GM19397 (cell line): ENCODE measurements around the gene KRTAP10-12.

Source experiments
- ATAC-seq: cut with Tn5 transposase; IDR thresholded peaks from one replicate; pipeline ENCODE4 v1.9.1; 2021; ENCODE audit warnings: mild to moderate bottlenecking, moderate library complexity; ENCODE audit not compliant: unreplicated experiment

Gene KRTAP10-12

DNA sequence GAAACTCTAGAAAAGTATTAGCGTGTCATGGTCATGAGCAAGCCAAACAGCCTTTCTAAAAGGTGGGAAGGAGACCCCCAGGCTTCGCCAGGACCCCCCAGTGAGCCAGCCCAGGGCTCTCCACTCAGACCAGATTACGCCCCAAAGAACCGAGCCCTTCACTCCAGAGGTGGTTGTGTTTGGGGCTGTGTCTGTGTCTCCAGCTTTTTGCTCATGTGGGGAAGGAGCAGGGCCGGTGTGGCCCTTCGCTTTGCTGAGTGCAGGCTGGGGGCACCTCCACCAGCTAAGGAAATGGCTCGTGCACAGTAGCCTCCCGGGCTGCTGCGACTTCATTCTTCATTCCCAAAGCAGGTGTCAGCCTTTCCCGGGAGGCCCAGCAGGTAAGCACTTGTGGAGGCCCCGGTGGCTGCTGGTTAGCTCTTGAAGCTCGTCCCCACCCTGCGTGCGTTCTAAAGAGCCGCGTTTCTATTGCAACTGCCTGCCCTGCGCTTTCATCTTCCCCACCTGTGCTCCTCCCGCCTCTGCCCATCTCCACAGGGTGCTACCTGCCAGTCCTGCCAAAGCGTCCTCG lies 13.9 kb downstream of the KRTAP10-12 start:
- no peak for ATAC-seq

DNA sequence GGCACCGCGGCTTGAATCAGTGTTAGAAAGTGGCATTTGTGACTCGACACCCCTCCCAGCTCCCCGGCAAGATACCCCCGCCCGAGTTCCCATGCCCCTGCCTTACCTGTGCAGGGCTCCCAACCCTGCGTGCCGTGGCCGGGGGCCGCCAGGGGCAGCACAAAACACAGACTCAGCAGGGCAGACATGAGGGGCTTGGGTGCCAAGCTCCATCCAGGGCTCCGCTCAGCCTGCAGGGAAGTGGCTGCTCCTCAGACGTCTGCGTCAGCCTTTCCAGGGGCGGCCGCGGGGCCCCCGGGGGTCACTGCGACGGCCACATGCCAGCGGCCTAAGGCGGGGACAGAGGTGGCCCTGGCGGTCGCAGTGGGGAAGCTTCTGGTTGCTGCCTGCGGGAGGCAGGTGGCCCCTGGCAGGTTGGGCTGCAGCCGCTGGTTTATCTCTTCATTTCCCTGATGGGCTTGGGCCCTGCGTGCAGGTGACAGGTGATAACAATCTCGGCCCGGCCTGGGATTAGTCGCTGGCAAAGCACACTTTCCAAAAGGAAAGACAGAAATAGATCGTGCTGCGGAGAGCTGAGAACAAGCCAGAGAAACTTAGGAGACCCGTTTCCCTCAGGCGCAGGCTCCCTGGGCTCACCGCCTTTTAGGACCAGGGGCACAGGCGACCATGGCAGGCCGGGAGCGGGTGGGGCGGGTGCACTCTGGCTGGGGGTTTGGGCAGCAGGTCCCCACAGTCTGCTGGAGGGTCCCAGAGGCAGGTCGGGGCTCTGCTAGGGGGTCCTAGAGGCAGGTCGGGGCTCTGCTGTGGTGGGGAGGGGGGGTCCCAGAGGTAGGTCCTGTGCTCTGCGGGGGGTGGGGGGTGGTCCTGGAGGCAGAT lies 14.6 kb downstream of the KRTAP10-12 start, which contains the start of gene TSPEAR:
TSPEAR (minus strand) TSS at position 246 of the 876 bp plus-strand sequence; CDS start at position 188, 58 bp downstream.
- ATAC-seq = no peak

DNA sequence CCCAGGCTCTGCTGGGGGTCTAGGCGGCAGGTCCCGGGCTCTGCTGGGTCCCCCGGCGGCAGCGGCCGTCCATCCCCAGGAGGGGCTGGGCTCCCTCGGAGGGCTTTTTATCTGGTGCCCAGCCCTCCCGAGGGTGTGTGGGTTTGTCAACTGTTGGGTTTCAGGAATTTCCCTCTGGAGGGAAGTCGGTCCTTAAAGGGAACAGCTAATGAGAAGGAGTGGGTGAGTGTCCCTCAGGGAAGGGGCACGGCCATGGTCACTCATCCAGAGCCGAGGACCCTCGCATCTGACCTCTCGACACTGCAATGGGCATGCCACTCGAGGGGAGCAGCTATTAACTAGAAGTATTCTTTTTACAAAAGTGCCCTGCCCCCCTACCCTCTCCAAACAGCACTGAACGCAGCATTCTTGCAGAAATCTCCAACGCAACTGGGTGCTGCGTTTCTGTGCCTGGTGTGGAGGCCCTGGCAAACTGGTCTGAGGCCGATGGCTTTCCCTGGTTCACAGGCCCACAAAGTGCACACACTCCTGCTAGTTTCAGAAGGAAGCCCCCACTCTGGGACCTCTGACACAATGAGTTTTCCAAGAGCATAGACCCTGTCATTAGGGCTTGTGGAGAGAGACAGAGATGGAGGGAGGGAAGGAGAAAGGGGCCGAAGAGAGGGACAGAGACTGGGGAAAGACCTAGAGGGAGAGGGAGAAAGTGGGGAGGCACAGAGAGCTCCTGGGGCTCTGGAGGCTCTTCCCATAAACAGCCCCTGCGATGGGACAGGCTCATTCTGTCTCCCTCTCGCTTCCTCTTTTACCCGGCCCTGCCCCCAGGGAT lies 15.4 kb downstream of the KRTAP10-12 start:
- ATAC-seq = no peak

DNA sequence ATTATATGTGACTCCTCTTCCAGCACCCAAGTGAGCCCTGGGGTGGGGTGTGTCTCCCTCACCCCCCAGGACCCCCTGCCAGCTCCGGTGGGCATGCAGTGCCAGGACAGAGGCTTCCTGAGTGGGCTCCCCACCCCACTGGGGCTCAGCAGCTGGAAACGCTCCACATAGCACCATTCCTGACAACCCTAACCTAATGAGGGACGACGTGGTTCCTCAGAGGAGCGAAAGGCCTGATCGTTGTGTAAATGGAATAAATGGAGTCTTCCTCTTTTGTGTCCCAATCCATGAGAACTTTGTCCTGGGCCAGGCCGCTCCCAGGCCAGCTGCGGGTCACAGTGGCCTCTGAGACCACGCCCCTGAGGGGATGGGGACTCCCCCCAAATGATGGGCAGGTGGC lies 16.2 kb downstream of the KRTAP10-12 start:
- ATAC-seq = no peak

DNA sequence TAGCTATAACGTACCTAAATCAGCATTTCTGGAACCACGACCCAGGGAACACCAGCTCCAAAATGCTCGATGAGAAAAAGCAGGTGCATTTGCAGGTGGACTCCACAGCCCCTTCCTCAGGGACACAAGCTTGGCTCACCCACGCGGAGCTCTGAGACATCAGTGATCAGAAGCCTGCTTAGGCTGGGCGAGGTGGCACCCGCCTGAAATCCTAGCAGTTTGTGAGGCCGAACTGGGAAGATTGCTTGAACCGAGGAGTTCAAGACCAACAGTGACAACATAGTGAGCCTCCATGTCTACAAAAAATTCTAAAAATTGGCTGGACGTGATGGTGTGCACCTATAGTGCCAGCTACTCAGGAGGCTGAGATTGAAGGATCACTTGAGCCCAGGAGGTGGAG lies 16.9 kb downstream of the KRTAP10-12 start:
- ATAC-seq = no peak

DNA sequence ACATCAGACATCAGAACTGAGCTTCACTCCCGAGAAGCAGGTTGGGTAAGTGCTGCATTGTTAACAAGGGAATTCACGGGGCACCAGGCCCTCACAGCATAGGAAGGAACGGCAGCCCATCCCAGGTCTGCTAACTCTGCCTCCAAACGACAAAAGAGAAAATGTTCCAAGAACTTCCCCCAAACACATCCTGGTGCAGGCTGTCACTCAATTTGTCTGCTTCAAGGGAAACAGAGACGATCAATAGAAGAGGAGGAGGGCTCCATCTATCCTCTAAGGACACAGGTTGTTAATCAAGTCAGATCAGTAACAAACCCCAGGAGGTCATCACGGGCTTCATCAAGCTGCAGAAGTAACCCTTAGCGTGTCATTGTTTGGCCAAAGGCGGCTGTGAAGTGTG lies 17.9 kb downstream of the KRTAP10-12 start:
- no peak for ATAC-seq

DNA sequence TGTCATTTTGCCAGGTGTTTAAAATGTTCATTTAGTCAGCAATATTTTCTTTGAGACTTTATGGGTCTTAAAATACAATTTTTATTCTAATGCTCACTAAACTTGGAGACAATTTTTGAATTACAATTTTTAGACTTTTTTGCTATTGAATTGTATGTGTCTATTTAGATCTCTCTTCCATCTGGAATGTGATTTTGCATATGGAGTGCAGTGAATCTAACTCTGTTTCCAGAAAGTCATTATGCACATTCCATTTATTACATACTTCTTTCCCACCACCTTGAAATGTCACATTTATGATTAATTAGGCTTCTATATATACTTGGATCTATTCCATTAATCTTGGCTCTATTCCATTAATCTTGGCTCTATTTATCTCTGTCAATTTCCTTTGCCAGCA lies 20.0 kb downstream of the KRTAP10-12 start:
- ATAC-seq = no peak

DNA sequence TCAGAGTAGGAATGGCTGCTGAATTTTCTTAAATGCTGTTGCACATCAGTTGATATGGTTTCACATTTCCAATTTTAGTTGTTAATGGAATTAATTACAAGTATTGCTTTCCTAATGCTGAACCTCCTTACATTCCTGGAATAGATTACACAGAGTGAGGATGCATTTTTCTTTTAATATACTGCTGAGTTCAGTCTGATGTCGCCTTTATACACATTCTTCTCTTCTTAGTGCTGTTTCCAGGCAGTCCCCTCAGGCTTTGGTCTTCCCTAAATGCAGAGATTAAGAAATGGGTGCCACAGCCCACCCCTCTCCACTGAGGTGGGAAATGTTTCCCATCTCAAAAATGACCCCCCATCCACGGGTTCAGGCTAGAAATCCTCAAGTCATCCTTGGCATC lies 21.1 kb downstream of the KRTAP10-12 start:
- ATAC-seq = no peak

DNA sequence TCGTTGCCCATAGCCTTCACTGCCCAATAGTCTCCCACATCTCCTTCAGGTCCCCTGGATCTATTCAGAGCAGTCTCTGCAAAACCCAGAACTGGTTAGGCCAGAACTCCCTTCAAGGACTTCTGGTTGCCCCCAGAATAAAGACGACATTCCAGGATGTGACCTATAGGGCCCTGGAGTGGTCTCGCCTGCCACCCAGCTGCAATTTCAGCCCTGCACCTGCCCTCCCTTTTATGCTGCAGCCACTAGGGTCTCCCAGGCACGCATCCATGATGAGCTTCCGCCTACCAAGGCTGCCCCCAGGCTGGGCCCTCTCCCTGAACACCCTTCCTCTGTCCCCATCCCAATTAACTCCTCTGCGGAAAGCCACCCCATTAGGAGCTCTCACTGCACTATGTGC lies 21.6 kb downstream of the KRTAP10-12 start:
- ATAC-seq = no peak

DNA sequence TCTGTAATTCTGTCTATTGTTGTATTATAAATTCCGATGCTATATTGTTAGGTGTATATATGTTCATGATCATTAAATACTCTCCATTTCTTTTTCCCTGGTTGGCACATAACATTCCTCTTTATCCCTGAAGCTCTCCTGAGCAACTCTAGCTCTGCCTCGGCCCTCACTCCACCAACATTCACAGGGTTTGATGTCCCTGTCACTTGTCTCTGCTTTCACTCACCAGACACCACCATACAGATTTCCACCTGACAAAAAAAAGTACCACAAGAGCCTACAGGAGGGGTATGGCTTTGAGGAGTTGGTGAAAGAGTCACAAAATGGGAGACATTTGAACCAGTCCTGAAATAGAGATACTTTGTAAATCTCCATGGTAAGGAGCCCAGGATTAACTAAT lies 23.2 kb downstream of the KRTAP10-12 start:
- ATAC-seq = no peak

DNA sequence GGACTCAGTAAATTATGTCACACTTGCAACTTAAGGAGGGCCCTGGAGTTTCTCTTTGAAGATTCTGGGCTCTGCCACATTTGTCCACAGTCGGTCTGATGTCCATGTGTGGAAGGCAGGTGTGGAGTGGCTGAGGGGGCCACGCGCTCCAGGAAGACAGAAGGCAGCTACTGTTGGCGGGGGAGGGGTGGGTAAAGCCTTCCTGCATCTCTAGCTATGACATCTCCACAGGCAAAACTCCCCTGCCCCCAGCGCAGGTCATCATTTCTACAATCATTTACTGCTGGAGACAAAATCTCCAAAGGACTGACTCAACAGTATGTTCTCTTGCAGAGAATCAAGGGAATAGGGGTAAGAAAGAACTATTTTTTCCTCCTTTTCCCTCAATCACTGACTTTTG lies 25.8 kb downstream of the KRTAP10-12 start:
- no peak for ATAC-seq

DNA sequence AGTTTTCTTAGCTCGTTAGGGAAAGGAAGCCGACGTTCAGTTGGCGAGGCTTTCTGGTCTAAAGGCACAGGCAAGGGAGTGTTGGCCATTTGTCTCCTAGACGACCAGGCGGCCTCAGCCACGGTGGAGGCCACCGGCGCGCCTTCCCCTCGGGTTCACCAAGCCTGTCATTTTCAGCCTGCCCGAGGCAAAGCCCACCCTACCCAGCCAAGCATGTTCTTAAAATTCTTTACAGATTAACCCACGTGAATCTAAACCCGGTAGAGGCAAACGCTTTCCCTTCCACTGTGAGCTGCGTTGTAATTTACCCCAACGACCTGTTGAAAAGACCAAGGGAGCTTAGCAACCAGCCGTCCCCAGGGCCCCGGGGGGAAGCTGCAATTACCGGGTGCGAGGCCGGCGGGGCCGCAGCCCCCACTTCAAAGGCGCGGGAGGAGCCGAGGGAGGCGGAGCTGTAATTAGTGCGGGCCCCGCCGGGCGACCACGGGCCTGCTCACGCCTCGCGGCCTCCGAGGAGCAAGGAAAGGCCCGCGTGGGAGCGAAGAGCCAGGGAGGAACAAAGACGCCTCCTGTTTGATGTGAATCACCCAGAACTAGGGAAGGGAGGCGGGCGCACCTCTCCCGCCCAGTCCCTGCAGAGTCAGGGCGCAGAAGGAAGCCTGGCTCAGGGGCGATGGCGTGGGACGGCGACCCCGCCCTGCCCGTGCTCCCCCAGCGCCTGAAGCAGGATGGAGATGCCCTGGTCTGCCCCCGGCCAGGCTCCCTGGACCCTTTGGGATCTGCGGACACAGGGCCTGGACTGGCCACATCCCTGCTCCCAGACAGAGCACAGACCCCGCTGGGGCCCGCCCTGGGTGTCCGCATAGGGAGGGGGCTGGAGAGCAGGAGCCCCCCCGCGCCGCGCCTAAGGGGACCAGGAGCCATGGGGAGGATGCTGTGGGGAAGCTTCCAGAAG lies 26.5 kb downstream of the KRTAP10-12 start:
- no peak for ATAC-seq

DNA sequence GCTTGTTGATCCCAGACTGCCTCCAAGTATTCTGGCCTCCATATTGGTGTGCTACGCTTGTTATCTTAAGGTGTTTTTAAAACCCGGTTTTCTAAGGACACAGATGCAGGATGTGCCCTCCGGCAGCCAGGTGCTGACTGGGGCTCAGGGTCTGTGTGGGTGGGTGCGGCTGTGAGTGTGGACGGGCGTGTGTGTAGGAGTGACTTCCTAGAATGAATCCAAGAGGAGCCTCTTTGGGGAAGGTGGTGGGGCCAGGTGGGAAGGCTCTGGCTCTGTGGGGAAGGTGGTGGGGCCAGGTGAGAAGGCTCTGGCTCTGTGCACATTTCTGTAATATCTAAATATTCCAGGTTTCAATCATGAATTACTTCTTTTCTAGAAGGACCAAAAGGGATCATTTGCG lies 27.2 kb downstream of the KRTAP10-12 start:
- ATAC-seq = no peak

DNA sequence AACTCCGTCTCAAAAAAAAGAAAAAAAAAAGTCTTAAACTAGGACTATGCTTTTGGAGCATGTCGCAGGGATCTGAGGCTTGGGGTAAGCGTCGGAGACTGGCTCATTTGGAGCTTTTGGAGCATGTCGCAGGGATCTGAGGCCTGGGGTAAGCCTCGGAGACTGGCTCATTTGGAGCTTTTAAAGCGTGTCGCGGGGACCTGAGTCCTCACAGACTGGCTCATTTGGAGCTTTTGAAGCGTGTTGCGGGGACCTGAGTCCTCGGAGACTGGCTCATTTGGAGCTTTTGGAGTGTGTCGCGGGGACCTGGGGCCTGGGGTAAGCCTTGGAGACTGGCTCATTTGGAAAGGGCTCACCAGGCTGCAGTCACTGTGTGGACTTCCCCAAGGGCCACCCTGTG lies 28.0 kb downstream of the KRTAP10-12 start:
- no peak for ATAC-seq

DNA sequence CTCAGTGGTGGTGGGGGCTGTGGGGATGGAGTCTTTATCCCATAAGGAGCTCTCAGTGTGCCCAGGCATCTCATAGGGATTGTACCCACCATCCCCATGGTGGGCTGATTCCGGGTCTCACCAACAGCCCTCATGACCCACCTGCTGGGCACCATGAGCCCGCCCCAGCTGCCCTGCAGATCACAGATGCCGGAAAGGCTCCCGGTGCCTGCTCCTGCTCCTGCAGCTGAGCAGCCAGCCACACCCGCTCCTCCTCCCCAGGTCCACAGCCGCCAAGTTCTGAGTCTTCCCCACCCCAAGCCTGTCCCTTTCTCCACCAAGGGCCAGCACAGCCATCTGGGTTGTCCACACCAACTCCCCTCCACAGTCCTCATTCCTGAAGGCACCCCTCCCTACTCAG lies 29.9 kb downstream of the KRTAP10-12 start:
- ATAC-seq = no peak

DNA sequence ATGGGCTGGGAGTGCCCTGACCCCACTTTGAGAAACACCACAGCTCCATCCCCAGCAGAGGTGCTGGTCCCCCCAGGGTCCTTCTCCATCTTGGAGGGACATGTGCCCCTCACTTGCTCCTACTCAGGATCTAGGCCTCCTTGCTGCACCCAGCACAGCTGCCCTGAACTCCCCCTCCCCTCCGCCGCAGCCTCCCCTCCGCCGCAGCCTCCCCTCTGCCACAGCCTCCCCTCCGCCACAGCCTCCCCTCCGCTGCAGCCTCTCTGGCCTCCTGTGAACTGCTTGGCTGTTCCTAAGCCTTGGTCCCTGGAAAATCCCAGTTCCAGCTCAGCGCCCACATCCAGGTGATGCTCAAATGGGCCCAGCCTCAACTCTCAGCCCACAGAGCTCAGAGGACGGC lies 30.3 kb downstream of the KRTAP10-12 start:
- ATAC-seq = no peak

DNA sequence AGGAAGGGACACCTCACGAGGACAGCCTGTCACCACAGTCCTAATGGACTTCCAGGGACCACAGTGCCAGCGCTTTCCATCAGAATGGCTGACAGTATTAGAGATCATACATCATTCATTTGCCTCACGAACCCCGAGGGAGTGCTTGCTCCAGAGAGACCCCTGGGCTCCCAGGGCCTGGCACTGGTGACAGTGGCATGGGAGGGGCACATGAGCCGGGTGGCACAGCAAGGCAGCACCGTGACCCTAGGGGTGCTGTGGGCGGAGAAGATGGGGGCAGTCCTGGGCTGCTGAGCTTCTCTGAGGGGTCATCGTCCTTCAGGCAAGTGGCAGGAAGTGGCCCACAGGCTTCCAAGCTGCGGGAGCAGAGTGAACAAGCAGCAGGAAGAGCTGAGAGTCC lies 30.8 kb downstream of the KRTAP10-12 start:
- no peak for ATAC-seq

DNA sequence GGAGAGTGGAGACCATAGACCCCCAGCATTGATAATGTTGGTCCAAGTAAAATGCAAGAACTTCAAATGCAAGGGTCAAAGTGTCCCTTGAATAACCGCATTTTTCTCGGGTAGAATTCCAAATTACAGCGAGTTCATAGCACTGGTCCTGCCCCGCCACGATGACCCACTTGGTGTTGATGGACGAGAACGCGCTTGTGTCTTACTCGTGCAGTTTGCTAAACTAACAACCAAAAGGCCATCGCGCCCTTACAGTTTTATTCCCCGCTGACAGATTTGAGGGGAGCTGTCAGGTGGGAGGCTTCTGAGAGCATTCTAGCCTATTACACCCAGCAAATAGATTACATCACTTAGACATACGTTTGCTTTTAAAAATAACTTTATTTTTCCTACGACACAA lies 31.7 kb downstream of the KRTAP10-12 start:
- no peak for ATAC-seq

DNA sequence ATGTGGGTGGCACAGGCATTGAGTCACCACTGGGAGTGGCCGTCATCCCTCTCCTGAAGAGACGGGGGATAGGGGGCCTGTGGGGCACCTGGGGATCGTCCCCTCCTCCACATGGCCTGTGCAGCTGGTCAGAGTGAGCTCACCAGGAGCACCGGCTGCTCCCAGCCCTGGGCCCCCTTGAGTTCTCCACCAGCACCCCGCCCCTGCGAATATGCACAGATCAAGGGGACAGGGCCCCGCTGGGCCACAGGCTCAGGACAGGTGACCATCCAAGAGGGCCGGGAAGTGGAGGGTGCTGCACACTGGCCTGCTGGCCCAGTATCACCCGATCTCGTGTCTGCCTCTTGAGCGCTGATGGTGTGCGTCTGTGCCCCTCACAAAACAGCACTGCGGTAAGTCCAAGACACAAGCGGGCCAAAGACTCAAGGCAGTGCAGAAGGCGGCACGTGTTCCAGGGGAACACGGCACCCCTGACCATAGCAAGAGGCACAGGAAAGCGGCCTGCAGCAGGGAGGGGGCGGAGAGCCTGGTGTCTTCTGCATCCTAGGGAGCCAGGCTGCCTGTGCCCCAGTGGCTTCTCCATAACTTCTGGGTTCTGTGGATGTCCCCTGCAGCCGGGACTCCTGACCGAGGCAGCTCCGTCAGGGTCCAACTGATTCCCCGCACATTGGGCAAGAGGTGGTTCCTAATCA lies 32.5 kb downstream of the KRTAP10-12 start:
- no peak for ATAC-seq

DNA sequence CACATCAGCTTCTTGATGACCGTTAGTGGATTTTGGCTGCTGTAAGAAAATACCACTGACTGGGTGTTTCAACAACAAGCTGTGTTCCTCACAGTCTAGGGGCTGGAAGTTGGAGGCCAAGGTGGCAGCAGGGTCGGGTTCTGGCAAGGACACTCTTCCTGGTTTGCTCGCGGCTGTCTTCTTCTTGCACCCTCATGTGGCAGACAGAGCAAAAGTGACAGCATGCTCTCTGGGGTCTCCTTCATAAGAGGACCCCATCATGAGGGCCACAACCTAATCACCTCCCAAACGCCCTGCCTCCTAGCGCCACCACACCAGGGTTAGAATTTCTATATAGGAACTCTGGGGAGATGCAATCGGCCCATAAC lies 33.0 kb downstream of the KRTAP10-12 start:
- no peak for ATAC-seq
